HCT116 (cell line): ENCODE measurements around the gene QKI. TPM values are rescaled to one million over a fixed set of nuclear protein-coding genes. Genes with fewer than 3 reads are reported as not detected.

Source experiments
- ATAC-seq: fragments of 200-7000 bp; cut with Tn5 transposase; 2 replicates; pipeline ENCODE4 v1.9.1; 2020; ENCODE audit warnings: mild to moderate bottlenecking, moderate library complexity
- Bru-seq: library from RNA; stranded (reverse); fragments of 400-500 nt; gene quantifications from one replicate; lab custom pipeline; 2021; lab: Mats Ljungman, UMichigan
- BruChase-seq, 2 experiments: library from RNA; stranded (reverse); fragments of 400-500 nt; gene quantifications; one replicate each; lab custom pipeline; 2021; lab: Mats Ljungman, UMichigan
- BruUV-seq: library from RNA; stranded (reverse); fragments of 400-500 nt; replicated peaks from 2 replicates; lab custom pipeline; 2021; lab: Mats Ljungman, UMichigan
- CTCF ChIA-PET: fragments of 300-600 bp; sonication (Branson Sonifier 250); formaldehyde crosslinking; loops from one replicate; lab custom pipeline; 2021; ENCODE audit warnings: antibody characterized with exemption; lab: Charles Lee
- POLR2A ChIA-PET: fragments of 300-600, 350-600 bp; sonication (Branson Sonifier 250); formaldehyde crosslinking; loops from one replicate; lab custom pipeline; 2021; ENCODE audit warnings: antibody characterized with exemption; lab: Charles Lee
- RAD21 ChIA-PET, 2 experiments: fragments of 300-600 bp; sonication (Branson Sonifier 250); formaldehyde crosslinking; loops; one replicate each; lab custom pipeline; 2023; ENCODE audit warnings: low total read pairs in 2 of 2; ENCODE audit not compliant: uncharacterized antibody in 2 of 2, unreplicated experiment in 2 of 2, low non-redundant PET in 1 of 2; lab: Charles Lee
- DNase-seq: peaks from one replicate; pipeline ENCODE4 v3.0.0-alpha.2; 2010; ENCODE audit warnings: low read depth, low spot score
- H2AFZ ChIP-seq: fragments of 200-600 bp; shearing (Covaris generic), sonication (generic); 2 replicates; pipeline ENCODE4 v1.6.1; 2017; ENCODE audit warnings: low read depth, mixed run types, mixed read lengths, antibody characterized with exemption, low read length; ENCODE audit not compliant: poor library complexity, severe bottlenecking
- H3K27ac ChIP-seq: 2 replicates; pipeline ENCODE4 v1.5.1; 2012; ENCODE audit warnings: low read depth, low read length
- H3K27me3 ChIP-seq: fragments of 200-600 bp; sonication (generic); 2 replicates; pipeline ENCODE4 v1.6.1; 2016; ENCODE audit warnings: mixed run types, low read length, mixed read lengths; ENCODE audit not compliant: insufficient read depth
- H3K36me3 ChIP-seq, 2 experiments: fragments of 200-500 bp in 1 of 2; fragments of 200-600 bp in 1 of 2; sonication (Bioruptor generic) in 1 of 2; sonication (generic) in 1 of 2; 2 replicates each; pipeline versions ENCODE4 v1.5.1 to v1.6.1; 2014 to 2016; ENCODE audit warnings: low read length in 2 of 2, inconsistent platforms in 1 of 2, mixed read lengths in 1 of 2, mixed run types in 1 of 2; ENCODE audit not compliant: insufficient read depth in 2 of 2, control insufficient read depth in 1 of 2
- H3K4me1 ChIP-seq, 2 experiments: fragments of 200-600 bp in 1 of 2; sonication (generic) in 1 of 2; 2 replicates each; pipeline versions ENCODE4 v1.5.1 to v1.6.1; 2012 to 2017; ENCODE audit warnings: low read length in 2 of 2, inconsistent platforms in 1 of 2, mild to moderate bottlenecking in 1 of 2, mixed read lengths in 1 of 2, mixed run types in 1 of 2, moderate library complexity in 1 of 2; ENCODE audit not compliant: insufficient read depth in 2 of 2, control insufficient read depth in 1 of 2
- H3K4me2 ChIP-seq: fragments of 200-600 bp; sonication (generic); 2 replicates; pipeline ENCODE4 v1.6.1; 2017; ENCODE audit warnings: mixed run types, low read length, mixed read lengths
- H3K4me3 ChIP-seq, 2 experiments: fragments of 200-600 bp in 1 of 2; sonication (generic) in 1 of 2; replicated peaks in 1 of 2; 2 replicates each; pipeline ENCODE4 v1.5.1; 2011 to 2016; ENCODE audit warnings: low read length in 2 of 2, control low read depth in 1 of 2, low read depth in 1 of 2, mild to moderate bottlenecking in 1 of 2, mixed read lengths in 1 of 2, mixed run types in 1 of 2
- H3K79me2 ChIP-seq: fragments of 200-600 bp; sonication (generic); 2 replicates; pipeline ENCODE4 v1.6.1; 2017; ENCODE audit warnings: mild to moderate bottlenecking, mixed run types, low read length, moderate library complexity, mixed read lengths; ENCODE audit not compliant: insufficient read depth
- H3K9ac ChIP-seq: fragments of 200-600 bp; sonication (generic); 2 replicates; pipeline ENCODE4 v1.6.1; 2016; ENCODE audit warnings: low read length, mixed read lengths
- H3K9me2 ChIP-seq: fragments of 200-600 bp; sonication (generic), shearing (Covaris generic); 2 replicates; pipeline ENCODE4 v1.6.1; 2017; ENCODE audit warnings: mixed run types, mild to moderate bottlenecking, moderate library complexity; ENCODE audit not compliant: insufficient read depth
- H3K9me3 ChIP-seq, 2 experiments: fragments of 200-500 bp in 1 of 2; fragments of 200-600 bp in 1 of 2; sonication (Bioruptor generic) in 1 of 2; sonication (generic) in 1 of 2; 2 replicates each; pipeline ENCODE4 v1.6.1; 2014 to 2017; ENCODE audit warnings: low read length in 2 of 2, mixed read lengths in 2 of 2, inconsistent platforms in 1 of 2, low read depth in 1 of 2, mild to moderate bottlenecking in 1 of 2, mixed run types in 1 of 2, moderate library complexity in 1 of 2; ENCODE audit not compliant: control insufficient read depth in 1 of 2, insufficient read depth in 1 of 2
- H4K20me1 ChIP-seq: fragments of 200-600 bp; sonication (generic), shearing (Covaris generic); 2 replicates; pipeline ENCODE4 v1.6.1; 2017; ENCODE audit warnings: mixed run types, mild to moderate bottlenecking, moderate library complexity; ENCODE audit not compliant: insufficient read depth
- POLR2AphosphoS5 ChIP-seq: IDR thresholded peaks from 2 replicates; pipeline ENCODE4 v1.6.1; 2011; ENCODE audit warnings: mild to moderate bottlenecking, low read depth, low read length, moderate library complexity
- SIN3A ChIP-seq: IDR thresholded peaks from 2 replicates; pipeline ENCODE4 v1.6.1; 2012; ENCODE audit warnings: low read depth
- YY1 ChIP-seq: IDR thresholded peaks from 2 replicates; pipeline ENCODE4 v1.6.1; 2011; ENCODE audit warnings: low read length, low read depth, moderate library complexity, mild to moderate bottlenecking; ENCODE audit not compliant: insufficient replicate concordance; ENCODE audit errors: extremely low read depth
- intact Hi-C: fragments of 100-400 bp; cut with micrococcal nuclease; formaldehyde crosslinking; loops from 2 replicates; pipeline ENCODE4 v1.10.0; 2022
- long read RNA-seq: library from polyadenylated mRNA; unstranded; transcript quantifications from one replicate; pipeline ENCODE4 v2.0.0, GENCODE V29; 2021; ENCODE audit not compliant: unreplicated experiment
- polyA plus RNA-seq: library from polyadenylated mRNA; unstranded; fragments of >200 nt; gene quantifications from 2 replicates; pipeline ENCODE4 v1.2.1, GENCODE V29; 2012; ENCODE audit warnings: missing spikeins
- total RNA-seq: library from RNA; stranded (reverse); gene quantifications from one replicate; pipeline ENCODE4 v1.2.1, GENCODE V29; 2021; ENCODE audit not compliant: unreplicated experiment
- TF ChIP-seq, protein P1 (sequence below): IDR thresholded peaks from 2 replicates; pipeline ENCODE4 v1.6.1; 2011; ENCODE audit warnings: mild to moderate bottlenecking, low read length, moderate library complexity; ENCODE audit not compliant: insufficient replicate concordance; ENCODE audit errors: extremely low read depth

Gene QKI
- 35.3 TPM for total RNA-seq
- 20.4 and 20.9 TPM in 2 replicates for polyA plus RNA-seq
- percentile 88 among the genes with signal in this experiment for Bru-seq, nascent RNA
- BruChase-seq, experiment 1, labeled RNA remaining after a 6-hour chase: percentile 66 among the genes with signal in this experiment
- BruChase-seq, experiment 2, labeled RNA remaining after a 2-hour chase: percentile 73 among the genes with signal in this experiment
- long read RNA-seq, full-length matches to known transcripts: 26 of 39 reads
- long read RNA-seq, partial matches to known transcripts: 4 of 39 reads
- long read RNA-seq, other reads (novel, unspliced or antisense): 9 of 39 reads

GRCh38 chr6:163414117-163414945 lies at the start of gene QKI:
TSS of gene QKI (plus strand) at chr6:163414718. CDS start at chr6:163415194, 476 bp downstream.
- H3K9me3 ChIP-seq: peaks cover 0 to 4% of the 10 kb centered on the region in 2 experiments; a peak in 1 of 4 replicates
- POLR2A ChIA-PET: no interaction called here
- no TSS peak for BruUV-seq
- H3K79me2 ChIP-seq: peaks cover 38% of the 10 kb centered on the region
- no peaks in the 10 kb centered on the region for H3K36me3 ChIP-seq
- ATAC-seq (peak; percentile 71), DNase-seq (no peak)
- peak within 1 kb of the TSS; percentile 65 for H3K9ac ChIP-seq
- H3K27ac ChIP-seq: peak within 1 kb of the TSS; percentile 67; the same call in 1 of the 2 replicates
- H3K4me2 ChIP-seq: peak within 1 kb of the TSS; percentile 81
- no peaks in the 10 kb centered on the region for H3K9me2 ChIP-seq
- RAD21 ChIA-PET: interaction anchor here in 1 of 2 experiments (0.8 kb wide), 1 partner anchor 63 kb away, joined by 5 read pairs; no protein-coding TSS in a partner anchor
- no peaks in the 10 kb centered on the region for H4K20me1 ChIP-seq
- no peaks in the 10 kb centered on the region for H3K27me3 ChIP-seq
- intact Hi-C loops: loop anchor here (5.0 kb wide), 1 partner anchor 693 kb away; no protein-coding TSS in a partner anchor
- H3K4me3 ChIP-seq: peak within 1 kb of the TSS; percentile 56 to 69
- H2AFZ ChIP-seq: no peak within 1 kb of the TSS
- peak; percentile 27; the same call in 1 of the 2 replicates for TF ChIP-seq SIN3A
- TF ChIP-seq, protein P1, sequence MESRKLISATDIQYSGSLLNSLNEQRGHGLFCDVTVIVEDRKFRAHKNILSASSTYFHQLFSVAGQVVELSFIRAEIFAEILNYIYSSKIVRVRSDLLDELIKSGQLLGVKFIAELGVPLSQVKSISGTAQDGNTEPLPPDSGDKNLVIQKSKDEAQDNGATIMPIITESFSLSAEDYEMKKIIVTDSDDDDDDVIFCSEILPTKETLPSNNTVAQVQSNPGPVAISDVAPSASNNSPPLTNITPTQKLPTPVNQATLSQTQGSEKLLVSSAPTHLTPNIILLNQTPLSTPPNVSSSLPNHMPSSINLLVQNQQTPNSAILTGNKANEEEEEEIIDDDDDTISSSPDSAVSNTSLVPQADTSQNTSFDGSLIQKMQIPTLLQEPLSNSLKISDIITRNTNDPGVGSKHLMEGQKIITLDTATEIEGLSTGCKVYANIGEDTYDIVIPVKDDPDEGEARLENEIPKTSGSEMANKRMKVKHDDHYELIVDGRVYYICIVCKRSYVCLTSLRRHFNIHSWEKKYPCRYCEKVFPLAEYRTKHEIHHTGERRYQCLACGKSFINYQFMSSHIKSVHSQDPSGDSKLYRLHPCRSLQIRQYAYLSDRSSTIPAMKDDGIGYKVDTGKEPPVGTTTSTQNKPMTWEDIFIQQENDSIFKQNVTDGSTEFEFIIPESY: no peak
- peak; percentile 53 for TF ChIP-seq POLR2AphosphoS5
- TF ChIP-seq YY1: peak; percentile 39
- TF ChIP-seq, all 23 proteins: peak for 3
- CTCF ChIA-PET: no interaction called here
- H3K4me1 ChIP-seq: peaks cover 3 to 4% of the 10 kb centered on the region in 2 experiments
